Suppressor macrophage treated with lipopolysaccharide for 4 hours (primary cell): ENCODE measurements around the gene FKBP15.
"Not testable (repeated sequence)": the region's sequence is repeated elsewhere in the genome, so short reads cannot be mapped to it uniquely, and the experiment has no call there.

Source experiments
- DNase-seq: peaks from one replicate; pipeline ENCODE4 v3.0.0-alpha.2; 2020

Gene FKBP15

DNA sequence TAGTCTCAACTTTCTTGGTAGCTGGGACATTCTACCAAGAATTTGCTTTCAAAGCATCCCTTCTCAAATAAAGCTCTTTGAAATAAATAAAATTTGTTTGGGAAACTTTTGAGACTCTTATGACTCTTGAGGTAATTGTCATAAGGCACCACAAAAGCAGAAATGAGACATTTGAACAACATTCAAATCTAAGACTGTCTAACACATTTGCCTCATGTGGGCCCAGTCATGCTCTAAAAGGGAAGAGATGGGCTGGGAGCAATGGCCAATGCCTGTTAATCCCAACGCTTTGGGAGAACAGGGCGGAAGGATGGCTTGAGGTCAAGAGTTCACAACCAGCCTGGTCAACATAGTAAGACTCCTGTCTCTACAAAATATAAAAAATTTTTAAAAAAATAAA lies 43.8 kb downstream of the FKBP15 start:
- DNase-seq = peak; percentile 71

DNA sequence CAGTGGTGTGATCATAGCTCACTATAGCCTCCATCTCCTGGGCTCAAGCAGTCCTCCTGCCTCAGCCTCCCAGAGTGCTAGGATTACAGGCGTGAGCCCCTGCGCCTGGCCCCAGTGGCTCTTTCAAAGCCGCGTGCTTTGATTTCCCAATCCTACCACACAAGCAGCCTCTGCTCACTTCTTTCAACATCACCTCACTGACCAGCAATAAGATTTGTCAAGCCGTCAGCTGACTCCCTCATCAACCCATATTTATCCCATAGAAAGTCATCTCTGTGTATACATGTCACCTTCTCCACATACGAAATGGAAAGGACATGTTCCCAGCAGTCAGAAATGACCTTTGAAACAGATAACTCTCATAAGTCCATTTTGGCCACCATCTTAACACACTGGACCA lies 44.3 kb downstream of the FKBP15 start:
- DNase-seq = peak; percentile 78

DNA sequence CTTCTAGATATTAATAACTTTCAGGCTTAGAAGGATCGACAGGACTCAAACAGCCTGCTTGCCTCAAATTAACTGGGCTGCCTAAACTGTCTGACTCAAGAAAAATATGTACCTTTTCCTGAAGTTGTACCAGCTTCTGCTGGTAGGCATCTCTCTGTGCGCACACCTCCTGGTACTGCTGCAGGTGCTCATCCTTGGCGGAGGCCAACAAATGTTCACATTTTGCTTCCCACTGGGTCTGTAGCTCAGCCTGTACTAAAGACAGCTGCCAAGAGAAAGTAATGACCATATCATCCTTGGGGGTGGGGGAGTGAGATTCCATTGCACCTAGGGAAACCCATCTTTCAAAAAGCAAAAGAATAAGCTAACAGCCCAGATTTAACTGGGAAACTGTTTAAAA lies 47.7 kb downstream of the FKBP15 start:
- DNase-seq = no peak

DNA sequence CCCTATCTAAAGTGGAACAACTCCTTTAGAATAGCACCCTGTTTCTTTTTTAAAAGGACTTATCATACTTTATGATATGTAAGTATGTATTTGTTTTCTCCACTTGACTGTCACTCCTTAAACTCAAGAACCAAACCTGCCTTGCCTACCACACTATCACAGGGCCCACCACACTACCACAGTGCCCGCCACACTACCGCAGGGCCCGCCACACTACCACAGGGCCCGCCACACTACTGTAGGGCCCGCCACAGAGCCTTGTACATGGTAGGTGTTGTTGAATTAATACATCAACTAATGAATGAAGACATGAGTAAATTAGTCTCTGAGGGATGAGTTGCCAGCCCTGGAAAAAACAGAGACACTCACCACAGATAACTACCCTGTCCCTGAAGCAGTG lies 52.3 kb downstream of the FKBP15 start:
- DNase-seq = no peak

DNA sequence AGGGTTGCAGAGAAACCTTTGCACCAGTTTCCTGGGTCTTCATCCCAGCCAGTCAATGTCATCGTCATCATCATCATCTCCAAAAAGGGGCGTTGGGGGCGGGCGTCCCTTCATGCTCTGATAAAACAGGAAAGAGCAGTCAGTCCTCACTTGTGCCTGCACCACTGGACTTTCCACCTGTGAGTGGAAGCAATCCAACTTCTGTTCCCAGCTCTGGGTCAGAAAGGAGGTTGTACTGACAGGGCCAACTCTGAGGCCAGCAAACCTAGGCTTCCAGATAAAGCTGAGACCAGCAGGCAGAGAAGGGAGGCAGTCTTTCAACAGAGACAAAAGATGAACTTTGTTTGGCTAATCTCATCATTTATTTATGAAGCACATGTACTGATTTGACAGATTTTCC lies 55.0 kb downstream of the FKBP15 start:
- no peak for DNase-seq

DNA sequence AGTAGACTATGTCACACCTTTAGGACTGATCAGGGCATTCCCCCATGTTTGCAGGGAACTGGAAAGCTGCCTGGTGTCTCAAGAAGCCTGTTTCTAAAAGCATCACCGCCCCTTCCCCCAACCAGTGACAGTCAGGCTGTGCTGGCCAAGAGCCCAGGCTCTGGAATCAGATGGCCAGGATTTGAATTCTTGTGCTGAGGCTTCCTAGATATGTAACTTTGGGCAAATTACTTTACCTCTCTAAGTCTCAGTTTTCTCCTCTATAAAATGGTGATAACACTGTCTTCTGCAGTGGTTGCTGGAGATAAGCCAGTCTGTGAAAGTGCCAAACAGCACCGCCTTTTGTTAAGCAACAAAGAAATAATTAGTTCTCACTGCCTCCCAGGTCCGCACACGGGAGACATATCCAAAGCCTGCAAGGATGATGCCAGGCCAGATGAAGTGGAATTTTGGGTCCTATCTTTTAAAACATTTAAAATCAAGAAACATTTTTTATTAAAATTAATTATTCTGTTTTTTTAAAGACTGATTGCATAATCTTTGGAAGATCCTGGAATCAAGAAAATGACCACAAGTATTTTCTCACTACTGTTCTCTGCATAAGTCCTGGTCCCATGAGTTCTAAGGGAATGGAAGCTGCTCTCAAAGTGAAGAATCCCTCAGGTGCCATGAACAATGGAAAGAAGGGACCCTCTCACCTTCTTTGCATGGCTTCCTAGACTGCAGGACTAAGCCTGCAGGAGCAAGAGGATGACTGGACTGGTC lies 56.4 kb downstream of the FKBP15 start:
- DNase-seq = no peak

DNA sequence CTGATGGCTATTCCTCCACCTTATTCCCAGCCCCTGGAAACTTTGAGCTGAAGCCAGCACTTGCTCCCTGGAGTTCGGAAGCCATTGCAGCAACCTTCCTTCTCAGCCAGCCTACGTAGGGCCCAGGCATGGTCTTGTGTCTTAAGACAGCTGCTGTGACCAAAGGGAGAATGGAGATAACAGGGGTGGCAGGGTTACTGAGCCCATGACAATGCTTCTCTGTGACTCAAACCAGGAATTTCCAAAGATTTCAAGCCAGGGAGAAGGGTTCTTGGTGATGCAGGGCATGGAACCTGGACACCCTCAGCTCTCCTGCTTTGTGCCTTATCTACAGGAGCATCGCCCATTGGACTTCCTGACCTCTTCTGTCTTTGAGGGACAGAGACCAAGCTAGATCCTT lies 58.1 kb downstream of the FKBP15 start:
- DNase-seq = no peak

DNA sequence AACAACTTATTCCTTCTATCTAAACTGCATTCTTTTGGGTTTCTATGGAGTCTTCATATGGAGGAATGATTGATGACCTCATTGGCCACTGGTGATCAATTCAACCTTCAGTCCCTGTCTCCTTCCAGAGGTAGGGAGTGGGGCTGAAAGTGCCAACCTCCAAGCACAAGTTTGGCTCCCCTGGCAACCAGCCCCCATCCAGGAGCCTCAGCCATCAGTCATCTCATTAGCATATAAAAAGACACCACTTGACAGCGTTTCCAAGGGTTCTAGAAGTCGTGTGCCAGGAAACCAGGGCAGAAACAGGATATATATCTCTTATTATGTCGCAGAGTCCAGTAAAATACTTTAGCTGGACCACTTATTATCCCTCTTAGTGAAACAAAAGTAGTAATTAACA lies 60.5 kb downstream of the FKBP15 start:
- DNase-seq = no peak

DNA sequence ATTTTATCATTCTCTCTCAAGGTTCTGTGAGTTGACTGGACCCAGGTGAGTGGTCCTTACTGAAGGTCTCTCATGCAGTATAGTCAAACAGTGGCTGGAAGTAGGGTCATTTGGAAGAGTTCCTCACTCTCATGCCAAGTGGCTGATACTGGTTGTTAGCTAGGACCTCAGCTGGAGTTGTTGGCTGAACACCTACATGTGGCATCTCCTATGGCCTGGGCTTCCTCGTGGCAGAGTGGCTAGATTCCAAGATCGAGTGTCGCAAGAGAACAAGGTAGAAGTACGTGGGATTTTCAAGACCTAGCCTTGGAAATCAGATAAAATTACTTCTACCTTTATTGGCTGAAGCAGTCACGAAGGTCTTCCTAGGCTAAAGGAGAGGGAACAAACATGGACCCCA lies 62.6 kb downstream of the FKBP15 start:
- no peak for DNase-seq

DNA sequence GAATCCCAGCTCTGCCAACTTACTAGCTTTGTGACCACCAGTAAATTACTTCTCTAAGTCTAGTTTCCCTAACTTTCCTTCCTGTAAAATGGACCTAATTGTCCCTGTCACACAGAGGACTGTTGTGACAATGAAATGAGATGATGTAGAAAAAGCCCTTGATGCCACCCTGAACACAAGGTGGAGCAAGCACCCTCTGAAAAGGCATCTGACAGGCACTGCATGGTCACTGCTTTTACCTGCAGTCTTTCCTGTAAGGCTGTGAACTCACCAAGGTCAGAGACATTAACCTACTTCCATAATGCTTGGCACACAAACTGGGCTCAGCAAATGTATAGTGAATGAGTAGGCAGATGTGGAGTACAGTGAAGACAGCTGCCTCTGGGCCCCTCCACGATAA lies 64.2 kb downstream of the FKBP15 start:
- DNase-seq = no peak

DNA sequence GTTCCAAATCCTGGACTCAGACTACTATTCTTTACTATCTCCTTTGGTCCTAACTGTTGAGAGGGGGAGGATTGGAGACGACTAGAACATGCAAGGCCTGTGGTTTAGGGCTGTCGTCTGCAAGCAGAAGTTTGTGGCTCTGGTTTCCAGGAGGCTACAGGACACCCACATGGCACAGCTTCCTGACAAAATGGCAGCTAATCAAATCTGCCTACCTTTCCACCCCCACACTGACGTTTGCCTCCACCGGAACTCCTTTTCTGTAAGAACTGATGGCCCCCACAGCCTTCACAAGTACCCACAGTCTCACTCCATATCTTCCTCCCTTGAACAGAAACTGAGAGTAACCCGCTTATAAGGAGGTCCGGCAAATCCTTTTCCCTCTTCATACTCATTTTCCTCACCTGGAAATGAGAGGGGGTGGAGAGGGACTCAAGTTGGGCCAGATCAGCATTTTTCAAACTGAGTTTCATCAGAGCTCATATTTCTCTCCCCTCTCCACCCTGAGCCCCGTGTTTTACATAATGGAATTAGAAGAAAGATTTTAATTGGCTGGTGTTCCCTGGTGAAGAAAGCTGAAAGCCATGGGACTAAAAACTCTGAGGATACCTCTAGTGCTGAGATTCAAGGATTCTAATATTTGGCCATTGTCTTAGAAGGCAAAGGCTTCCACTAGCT lies 65.0 kb downstream of the FKBP15 start:
- DNase-seq = peak; percentile 64

DNA sequence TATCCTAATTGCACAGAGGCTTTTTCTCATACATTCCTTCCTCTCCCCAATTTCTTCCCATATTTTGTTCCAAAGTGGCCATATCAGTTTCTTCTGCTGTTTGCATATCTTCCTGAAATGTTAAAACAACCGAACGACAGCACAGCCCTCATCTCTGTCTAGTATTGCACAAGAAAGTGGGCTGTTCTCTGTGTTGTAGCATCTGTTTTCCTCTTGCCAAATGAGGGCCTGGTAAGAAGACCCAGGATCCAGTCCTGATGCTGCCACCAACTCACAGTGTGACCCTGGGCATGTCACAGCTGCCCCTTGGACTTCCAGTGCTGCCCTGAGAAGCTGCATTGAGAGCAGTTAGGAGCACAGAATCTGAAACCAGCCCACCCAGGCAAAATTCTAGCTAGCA lies 66.1 kb downstream of the FKBP15 start:
- DNase-seq = peak; percentile 56

DNA sequence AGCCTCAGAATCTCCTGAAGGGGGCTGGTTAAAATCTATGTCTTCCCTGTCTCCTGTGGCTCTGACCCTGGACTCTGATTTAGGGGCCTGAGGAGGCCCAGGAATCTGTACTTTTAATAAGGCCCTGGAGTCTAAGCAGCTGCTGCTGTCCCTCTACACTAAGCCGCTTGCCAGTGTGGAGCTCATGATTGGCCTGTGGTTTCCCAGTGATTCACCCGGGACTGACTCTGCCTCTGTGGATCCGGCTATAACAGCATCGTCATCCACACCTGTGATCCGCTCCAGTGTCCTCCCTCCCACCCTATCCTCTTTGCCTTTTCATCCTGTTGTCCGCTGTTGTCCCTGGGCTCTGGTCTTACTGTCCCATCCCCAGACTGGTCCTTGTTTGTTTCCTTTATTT lies 66.6 kb downstream of the FKBP15 start:
- peak; percentile 72 for DNase-seq

DNA sequence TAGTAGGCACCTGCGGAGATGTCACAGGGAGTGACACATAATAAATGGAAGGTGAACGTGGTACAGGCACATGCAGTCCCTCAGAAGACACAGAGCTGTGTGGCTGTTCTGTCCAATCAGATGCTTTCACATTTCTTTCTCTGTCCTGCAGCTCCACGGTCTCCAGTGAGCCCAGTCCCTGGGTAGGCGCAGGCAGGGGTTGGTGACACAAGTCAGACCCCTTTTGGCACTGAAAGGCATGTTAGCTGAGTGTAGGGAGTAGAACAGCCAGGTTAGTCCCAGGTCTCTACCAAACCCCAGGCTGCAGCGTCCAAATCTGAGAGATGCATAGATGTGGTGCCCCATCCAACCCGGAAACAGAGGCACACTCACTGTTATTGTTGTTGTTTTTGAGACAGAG lies 67.5 kb downstream of the FKBP15 start:
- no peak for DNase-seq

DNA sequence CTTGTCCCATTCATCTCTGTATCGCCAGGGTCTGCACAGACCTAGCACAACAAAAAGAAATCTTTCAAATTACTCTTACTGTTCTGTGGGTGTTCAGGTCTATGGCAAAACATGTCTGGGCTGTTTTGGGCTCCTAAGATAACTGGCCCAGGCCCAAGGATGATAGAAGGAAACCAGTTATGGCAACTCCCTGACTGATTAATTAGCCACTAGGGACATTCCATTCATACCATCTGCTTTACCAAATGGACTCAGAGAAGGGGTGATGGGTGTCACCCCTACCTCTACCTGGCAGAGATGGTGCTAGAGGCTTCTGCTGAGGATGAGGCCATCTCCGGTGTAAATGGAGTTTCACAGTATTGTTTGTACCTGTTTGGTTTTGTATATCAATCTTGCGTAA lies 68.4 kb downstream of the FKBP15 start:
- DNase-seq = no peak

DNA sequence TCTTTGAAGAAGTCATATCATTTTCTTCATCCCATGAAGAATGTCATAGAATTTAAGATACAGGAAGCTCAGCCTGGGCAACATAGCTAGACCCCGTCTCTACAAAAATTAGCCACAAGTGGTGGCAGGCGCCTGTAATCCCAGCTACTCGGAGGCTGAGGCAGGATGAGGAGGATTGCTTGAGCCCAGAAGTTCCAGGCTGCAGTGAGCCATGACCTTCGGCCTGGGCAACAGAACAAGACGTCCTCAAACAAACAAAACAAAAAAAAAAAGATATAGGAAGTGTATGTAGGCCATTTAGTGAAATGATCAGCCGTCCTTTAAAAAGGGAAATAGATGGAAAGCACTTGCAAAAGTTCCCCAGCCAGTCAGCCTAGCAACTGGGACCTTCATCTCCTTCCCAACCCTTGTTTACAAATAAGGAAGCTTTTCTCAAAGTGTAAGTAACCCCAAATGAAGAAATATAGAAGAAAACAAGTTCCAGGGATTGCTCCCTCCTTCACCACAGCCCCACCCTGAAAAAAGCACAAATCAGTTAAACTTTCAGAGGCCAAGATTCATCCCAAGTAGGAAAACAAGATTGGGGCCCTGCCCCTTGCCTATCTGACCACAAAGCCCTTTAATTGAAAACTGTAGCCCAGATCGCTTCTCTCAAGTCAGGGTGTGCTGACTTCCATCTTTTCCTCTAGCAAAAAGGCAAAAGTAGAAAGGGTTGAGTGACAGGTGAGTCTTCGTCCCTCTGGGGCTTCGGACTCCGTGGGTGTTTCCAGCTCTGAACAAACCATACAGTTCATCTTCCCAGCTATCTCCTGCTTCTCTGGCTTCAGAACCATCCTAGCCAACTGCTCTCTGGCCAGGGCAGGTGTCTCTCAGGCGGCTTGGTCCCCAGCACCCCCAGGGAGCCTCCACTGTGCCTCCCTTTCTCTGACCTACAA lies 69.1 kb downstream of the FKBP15 start:
- DNase-seq = peak; percentile 82

DNA sequence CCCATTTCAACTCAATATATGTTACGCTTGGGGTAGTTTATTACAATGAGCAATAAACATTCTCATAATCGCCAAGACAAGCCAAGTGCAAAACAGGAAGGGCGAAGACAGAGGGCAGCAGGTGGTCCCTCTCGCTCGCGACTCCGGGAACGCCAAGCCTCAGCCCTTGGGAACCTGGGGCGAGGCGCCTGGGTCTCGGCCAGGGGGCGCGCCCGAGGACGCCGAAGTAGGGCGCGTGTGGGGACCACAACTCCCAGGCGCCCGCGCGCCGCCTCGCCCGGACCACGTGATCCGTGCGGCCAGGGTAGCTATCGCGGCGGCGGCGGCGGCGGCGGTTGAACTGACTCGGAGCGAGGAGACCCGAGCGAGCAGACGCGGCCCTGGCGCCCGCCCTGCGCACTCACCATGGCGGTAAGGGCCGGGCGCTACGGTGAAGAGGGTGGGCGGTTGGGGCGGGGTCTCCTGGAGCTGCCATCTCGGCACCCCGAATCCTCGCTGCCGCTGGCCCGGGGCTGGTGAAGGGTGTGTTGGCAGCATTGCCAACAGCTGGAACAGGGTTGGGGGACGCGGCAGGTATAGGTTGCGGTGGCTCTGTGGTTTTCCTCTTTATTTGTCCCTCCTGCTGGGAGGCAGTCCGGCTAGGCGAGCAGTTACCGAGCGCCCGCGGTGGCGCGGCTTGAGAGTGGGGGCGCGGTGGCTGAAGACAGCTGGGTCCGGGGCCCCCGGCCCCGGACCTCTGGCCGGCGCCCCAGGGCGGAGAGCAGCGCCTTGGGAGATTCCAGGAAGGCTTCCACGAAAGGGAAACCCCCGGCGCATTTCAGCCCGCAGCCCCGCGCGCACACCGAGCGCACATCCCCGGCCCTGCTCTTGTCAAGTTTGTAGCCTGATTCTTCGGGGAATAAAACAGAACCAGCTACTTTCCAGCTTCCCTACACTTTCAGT lies 70.1 kb downstream of the FKBP15 start, which contains the start of gene SLC31A2:
TSS of gene SLC31A2 (plus strand) at position 338 of the 942 bp plus-strand sequence. CDS start at position 406, 68 bp downstream.
- peak; percentile 93 for DNase-seq

DNA sequence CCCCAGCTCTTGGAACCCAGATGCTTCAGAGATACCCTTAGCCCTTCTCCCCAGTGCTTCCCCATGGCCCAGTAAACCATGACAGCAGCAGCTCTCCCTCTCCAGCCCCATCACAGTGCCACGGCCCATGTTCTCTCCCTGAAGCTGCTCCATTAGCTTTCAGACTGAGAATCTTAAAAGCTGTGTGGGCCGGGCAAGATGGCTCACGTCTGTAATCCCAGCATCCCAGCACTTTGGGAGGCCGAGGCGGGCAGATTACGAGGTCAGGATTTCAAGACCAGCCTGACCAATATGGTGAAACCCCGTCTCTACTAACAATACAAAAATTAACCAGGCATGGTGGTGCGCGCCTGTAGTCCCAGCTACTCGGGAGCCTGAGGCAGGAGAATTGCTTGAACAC lies 71.5 kb downstream of the FKBP15 start:
- DNase-seq = not testable (repeated sequence)

DNA sequence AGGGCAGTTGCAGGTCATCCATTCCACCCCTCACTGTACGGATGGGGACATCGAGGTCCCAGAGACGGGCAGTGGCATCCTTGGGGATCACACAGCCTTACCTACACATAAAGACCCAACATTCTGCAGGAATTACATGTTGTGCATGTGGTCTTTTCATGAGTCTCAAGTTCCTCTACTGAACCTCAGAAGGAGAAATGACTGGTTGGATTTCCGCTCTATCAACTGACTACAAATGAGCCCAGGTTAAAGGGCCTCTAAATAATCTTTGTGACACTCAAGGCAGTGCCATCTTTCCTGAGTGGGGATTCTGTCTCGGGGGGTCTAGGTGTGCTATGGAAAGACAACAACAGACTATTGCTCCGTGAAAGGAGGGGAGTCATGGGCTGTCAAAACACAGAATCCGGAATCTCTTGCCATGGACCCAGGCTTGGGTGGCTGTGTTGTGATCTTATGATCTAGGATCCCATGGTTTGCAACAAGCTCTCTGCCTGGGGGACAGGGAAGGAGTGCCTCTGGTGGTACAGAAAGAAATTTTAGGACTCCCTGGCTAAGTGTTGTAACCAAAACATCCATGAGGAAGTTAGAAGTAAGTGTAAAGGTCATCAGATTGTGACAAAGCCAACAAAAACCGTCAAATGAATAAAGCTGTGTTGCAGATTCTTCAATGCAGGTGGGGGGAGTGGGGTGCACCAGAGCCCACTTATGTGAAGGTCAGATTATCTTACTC lies 72.1 kb downstream of the FKBP15 start:
- peak; percentile 62 for DNase-seq

DNA sequence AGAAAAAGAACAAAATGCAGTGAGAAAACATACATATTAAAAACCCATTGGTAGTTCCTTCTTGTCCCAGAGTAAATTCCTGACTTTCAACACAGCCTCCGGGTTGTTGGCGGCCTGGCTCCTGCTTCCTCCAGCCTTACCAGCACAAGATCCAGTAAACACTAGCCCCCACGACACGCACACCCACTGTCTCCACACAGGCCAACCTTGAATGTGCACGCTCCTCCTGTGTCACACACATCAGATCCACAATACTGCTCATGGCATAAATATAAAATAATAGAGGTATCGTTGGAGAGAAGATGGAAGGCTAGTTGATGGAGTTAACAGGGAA lies 72.7 kb downstream of the FKBP15 start:
- no peak for DNase-seq

DNA sequence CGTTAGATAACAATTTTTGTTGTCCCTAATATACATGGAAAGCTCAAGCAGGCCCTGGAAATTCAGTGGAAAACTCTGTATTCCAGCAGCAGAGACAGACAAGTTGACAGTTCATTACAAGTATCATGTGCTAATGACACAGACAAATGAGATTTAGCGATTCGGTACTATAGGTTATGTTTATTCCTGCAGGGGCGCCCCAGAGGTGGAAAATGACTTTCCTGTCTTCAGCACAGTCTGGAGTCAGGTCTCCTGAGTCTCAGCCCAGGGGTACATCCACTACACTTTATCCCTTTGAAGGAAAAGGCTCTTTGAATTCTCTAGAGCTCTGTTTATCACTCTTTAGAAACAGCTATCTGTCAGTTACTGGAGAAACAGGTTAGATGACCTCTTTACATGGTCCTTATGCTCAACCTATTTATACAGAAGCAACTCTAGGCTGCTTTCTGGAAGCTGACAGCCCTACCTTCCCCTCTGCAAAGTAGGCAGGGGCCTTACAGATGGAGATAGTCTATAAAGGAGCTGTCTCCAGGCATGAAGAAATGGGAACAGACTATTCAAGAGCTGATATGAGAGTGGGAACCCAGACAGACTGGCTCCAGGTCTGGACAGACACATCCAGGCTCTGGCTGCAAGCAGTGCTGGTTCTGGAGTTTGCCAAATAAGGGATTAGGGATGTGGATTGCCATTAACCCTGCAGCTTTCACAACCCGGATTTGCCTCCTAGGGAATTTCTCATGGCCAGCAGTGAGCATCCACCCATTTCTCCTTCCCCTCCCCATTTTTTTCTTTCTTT lies 77.4 kb downstream of the FKBP15 start:
- DNase-seq = no peak
